GM10847 (cell line): Measurements from ENCODE around the gene RNF115.

Source experiments
- POLR2A ChIP-seq: IDR thresholded peaks from 2 replicates; pipeline ENCODE4 v1.6.1; 2011; ENCODE audit not compliant: insufficient read length; ENCODE audit errors: extremely low read depth

Gene RNF115

DNA sequence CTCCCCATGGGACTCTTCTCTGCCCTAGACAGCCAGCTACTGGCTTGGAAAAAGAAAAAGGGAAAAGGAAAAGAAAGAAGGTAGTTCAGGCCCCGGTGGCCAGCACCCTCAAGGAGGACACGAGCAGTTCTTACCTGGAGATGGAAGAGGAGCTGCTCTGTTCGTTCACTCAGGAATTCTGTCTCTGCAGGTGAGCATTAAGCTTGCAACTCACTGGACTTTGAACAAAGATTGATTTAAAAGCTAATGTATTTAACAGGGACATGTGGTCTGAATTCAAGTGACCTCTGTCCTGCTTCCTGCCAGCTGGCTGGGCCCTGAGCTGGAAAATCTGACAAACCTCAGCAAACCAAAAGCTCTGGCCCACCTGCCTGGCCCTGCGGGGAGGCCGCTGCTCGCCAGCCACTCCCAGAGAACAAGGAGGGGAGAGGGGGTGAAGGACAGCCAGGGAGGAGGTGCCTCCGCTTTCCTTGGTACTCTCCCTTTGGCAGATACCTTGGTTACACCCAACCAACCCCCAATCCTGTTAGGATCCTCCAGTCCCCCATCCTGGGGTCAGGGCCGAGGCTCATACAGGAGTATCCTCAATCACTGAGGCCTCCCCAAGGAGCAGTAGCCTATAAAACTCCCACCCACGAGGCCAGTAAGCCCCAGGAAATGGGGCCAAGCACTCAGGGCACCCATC lies 116.6 kb downstream of the RNF115 start, which contains the start of gene PDZK1:
Gene PDZK1 (minus strand): TSS at position 186 of the 685 bp plus-strand sequence. CDS start 19,347 bp downstream, outside the sequence.
- no peak for TF ChIP-seq POLR2A

GRCh38 chr1:145706086-145706664 lies 117.7 kb downstream of the RNF115 start:
- TF ChIP-seq POLR2A, result no peak

DNA sequence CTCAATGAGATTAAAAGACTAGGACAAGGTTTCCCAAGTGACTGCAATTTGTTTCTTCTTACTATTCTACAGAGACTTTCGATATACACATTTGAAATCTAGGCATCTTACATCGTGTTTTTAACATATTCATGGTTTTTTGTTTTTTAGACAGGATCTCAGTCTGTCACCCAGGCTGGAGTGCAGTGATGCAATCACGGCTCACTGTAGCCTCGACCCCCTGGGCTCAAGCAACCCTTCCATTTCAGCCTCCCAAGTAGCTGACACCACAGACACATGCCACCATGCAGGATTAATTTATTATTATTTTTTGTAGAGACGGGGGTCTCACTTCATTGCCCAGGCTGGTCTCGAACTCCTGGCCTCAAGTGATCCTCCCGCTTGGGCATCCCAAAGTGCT lies 118.3 kb downstream of the RNF115 start:
- no peak for TF ChIP-seq POLR2A

GRCh38 chr1:145702826-145703225 lies 121.1 kb downstream of the RNF115 start:
- no peak for TF ChIP-seq POLR2A

GRCh38 chr1:145702052-145702451 lies 121.8 kb downstream of the RNF115 start:
- TF ChIP-seq POLR2A, result no peak

DNA sequence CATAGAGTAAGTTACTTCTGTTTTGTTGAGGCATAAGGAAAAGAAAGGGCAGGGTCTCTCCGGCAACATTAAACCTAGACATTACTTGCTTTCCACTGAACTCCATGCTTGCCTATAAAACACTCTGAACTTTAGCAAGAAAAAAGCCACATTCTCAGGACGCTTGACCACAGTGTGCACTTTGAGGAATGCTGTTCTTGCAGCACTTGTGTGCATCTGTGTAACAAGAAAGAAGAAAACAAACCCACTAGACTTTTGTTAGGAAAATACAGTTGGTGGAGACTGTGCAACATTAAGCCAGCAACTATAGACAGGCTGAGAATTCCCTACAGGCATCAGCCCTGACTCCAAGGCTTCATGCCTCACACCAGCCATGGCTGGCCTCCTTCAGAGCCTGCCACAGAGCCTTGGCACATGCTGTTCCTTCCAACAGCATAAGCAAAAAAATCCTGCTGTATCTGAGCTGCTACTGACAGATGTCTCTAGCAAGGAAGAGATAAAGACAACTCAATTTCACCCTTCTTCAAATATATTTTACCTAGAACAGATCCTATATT lies 122.5 kb downstream of the RNF115 start:
- no peak for TF ChIP-seq POLR2A

GRCh38 chr1:145696630-145696960 lies 127.3 kb downstream of the RNF115 start:
- TF ChIP-seq POLR2A, result no peak

DNA sequence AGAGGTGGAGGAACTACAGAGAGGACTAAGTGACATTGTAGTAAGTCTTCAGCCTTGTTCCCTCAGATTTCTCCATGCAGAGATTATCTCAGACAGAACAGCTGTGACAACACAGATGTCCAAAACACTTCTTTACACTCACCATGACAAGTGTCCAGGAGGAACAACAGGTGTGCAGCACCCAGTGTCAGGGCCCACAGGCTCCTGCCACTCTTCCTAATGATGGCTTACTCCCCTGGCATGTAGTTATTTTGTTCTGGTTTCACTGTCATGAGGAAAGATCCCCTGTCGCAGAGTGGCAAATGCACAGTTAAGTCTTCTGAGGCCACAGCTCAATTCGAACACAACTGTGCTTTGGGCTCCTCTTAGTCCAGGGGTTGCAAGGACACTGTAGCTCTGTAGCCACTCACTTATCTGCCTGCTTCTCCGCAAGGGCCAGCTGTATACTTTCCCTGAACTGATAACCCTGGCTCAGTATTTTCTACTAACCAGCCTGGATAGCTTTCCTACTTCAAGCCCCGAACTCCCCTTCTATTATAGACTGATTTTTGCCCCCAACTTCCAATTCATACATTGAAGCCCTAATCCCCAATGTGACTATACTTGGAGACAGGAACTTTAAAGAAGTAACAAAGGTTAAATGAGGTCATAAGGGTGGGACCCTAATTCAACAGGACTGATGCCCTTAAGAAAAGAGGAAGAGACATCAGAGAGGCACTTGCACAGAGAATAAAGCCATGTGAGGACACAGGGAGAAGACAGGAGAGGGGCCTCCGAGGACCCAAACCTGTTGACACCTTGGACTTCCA lies 127.9 kb downstream of the RNF115 start:
- no peak for TF ChIP-seq POLR2A

DNA sequence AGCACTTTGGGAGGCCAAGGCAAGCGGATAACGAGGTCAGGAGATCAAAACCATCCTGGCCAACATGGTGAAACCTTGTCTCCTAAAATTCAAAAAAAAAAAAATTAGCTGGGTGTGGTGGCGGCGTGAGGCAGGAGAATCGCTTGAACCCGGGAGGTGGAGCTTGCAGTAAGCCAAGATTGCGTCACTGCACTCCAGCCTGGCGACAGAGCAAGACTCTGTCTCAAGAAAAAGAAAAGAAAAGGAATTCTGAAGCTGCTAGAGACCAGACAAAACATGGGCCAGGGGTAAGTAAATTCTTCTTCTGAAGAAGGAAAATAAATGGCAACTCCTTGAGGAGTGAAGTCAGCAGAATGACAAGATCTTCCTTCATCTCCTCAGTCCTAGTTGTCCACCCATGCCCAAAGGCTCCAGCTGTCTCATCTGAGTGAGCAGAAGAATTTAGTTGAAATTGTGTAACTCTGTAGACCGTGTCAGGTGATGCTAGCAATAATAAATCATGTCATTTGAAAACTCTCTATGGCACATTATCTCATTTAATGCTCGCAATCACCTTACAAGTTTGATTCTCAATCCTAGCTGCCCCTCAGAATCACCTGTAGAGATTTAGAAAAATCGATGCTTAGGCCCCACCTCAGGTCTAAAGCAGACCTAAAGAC lies 131.0 kb downstream of the RNF115 start:
- no peak for TF ChIP-seq POLR2A

DNA sequence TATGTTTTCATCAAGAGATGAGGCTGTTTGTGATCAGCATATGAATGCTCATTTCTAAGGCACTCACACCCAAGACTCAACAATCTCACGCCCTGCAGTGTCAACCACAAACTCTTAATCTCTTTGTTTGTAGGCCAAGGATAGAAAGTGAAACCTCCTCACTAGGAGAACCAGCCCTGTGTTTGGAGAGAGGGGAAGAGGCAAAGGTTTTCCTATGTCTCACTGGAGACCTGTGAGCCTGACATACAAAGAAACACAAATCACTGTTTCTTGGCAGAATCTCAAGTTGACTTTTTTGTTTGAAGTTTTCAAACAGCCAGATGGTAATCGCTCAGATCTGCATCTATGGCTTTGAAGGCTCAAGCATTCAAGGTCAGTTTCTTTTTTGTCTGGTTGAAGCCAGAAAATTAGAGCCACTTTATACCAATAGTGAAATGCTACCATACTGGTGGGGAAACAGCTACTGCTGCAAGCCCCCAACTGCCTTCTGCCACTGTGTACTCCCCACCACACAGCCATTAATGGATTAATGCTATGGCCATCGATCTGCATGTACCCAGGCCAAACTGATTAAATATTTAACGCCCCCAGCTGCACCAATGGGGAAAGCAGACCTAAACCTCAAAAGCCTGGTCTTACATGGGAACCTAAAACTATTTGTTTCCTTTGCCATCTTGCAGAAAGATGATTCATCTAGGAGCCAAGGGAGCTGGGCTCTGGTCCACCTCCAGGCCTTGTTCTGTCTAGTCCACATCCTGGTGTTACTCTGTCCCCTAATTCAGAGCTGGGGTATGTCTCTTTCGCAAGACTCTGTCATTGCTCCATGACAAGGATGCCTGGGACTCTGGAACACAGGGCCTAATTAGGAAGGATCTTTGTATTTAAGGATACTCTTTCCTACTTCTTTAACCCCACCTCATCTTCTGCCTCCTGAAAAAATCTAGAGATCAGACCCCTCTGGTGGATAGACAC lies 133.0 kb downstream of the RNF115 start:
- TF ChIP-seq POLR2A, result no peak

DNA sequence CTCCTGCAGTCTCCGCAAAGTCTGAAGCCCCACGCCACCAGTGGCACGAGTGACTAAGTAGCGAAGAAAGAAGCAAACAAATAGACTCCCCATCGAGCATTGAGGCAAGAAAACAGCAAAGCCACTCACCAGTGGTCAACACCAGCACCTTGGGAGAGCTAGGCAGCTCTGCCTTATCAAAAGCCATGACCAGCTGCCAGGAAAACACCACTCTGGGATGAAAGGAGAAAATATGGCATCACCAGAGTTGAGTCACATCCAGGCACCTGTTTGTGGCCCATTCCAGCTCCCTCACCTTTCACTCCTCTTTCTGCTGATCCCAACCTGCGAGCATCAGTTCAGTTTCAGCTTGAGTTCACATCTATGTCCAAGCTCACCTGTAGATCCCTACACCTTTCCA lies 134.0 kb downstream of the RNF115 start:
- TF ChIP-seq POLR2A, result no peak

DNA sequence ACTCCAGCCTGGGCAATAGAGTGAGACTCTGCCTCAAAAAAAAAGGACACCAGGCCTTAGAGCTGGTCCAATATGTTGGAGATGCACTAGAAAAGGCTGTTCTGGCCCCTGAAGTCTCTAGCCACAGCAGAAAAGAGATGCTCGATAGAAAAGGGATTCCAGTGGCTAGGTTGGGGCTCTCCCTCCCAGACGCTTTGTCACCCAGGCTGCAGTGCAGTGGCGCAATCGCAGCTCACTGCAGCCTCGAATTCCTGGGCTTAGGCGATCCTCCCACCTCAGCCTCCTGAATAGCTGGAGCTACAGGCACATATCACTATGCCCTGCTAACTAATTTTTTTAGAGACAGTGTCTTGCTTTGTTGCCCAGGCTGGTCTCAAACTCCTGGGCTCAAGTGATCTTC lies 135.0 kb downstream of the RNF115 start:
- TF ChIP-seq POLR2A, result no peak
